Activated T-helper 9 cell treated with anti-CD3 and anti-CD28 coated beads, Interleukin-2, amount 50 U/mL, for 16 hours (primary cell): ENCODE data around the gene NTNG2.
A peak's percentile ranks its signal among the peaks of the same experiment; 100 is the strongest.

ENCODE experiments used
- DNase-seq: peaks from one replicate; pipeline ENCODE4 v3.0.0-alpha.2; 2020; ENCODE audit warnings: low read depth

The NTNG2 gene

DNA sequence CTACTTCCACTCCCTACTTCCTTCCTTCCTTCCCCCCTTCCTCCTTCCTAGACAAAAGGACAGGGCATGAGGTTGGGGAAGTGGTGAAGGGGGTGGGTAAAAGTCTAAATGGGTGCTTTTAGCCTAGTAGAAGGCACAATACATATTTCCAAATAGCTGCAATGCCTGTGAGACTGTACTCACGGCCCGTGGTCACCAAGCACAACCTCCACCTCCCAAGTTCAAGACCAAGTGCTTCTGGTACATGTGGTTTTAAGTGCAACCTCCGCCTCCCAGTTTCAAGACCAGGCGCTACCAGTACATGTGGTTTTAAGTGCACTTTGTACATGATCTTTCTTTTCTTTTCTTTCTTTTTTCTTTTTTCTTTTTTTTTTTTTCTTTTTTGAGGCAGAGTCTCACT, 14.5 kb upstream of the NTNG2 start:
- no peak for DNase-seq

DNA sequence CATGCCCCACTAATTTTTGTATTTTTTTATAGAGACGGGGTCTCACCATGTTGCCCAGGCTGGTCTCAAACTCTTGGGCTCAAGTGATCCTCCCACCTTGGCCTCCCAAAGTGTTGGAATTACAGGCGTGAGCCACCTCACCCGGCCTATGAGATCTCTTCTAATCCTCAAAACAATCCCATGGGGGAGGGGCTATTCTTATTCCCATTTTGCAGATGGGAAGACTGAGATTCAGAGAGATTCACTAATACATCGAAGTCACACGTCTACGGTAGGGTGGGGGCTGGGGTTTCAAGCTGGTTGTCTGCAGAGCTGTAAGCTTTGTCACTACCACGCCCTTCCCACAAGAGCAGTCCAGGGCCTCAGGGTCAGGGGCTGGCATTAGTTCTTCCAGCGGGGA, 14.0 kb upstream of the NTNG2 start:
- no peak for DNase-seq

DNA sequence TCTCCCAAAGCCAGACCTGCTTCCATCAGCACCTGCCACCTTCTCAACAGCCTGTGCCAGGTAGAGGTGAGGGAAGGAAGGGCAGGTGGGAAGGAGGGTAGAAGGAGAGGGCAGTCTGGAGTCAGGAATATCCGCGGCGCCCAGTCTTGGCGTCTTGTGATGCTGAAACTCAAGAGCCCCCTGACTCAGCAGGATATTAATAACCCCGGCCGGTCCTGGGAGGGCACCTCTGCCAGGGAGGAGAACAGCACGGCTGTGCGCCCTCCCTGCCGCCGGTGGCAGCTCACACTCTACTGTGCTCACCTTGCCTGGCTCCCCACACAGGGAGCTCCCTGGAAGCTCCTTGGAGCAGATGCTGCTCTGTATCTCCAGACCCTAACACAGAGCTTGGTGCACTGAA, 11.6 kb upstream of the NTNG2 start:
- DNase-seq: no peak

DNA sequence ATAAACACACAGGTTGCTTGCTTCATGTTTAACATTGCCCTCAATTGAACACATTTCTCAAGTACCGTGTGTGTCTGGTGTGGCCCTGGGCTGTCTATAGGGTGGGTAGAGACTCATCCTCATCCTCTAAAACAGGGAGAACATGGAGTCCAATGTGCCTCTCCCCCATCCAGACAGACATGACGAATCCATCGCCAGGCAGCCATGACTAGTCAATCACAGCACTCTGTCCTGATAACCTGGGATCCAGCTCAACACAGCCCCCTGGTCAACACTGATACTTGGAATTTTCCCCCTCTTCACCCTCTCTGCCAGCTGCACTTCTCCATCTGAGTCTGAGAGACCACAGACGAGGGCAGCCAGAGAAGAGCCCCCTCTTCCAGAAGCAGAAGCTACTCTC, 10.7 kb upstream of the NTNG2 start:
- DNase-seq: no peak

DNA sequence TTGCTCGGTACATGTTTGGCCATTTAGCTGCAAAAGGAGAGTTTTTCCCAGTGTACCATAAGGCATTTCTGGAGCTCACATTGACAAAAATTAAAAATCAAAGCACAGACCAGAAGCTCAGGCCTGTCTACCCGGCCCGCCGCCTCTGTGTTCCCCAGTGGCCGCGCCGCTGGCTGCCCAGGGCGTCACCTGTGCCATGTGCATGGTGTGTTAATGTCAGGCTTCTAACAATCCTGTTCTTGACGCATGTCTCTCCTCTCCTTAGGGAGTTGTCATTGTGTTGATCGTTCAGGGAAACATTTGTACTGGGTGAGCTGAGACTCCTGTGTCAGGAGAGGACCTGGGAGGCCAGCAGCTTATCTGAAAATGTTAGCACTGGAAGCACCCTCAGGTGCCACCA, 9.6 kb upstream of the NTNG2 start:
- no peak for DNase-seq

DNA sequence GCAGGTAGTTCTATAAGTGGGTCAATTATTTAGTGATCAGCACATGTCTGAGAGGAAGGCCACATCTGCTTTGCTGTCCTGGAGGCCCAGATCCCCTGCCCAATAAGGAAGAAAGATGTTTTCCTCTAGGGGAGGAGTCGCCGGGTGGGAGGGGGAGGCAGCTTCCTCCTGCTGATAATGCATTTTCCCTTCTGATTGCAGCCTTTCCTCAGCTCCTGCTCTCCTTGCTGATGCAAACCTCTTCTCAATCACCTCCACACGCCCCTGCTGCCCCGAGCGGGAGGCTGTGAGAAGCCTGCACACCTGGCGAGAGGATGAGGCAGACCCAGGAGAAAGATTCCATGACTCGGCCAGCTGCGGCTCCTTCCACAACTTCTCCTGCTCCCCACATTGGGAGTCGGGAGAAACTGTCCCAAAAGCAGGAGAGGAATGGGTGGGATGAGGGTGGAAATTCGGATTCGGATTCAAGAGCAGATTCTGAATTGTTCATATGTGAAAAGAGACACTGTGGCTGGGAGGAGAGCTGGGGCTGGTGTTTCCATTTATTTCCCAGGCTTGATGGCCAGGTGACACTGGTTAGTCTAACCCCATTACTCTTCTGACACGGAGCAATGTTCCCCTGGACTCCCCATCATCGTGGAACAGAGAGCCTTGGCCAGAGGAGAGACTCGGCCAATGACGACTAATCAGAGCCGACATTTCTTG, 6.8 kb upstream of the NTNG2 start:
- no peak for DNase-seq

DNA sequence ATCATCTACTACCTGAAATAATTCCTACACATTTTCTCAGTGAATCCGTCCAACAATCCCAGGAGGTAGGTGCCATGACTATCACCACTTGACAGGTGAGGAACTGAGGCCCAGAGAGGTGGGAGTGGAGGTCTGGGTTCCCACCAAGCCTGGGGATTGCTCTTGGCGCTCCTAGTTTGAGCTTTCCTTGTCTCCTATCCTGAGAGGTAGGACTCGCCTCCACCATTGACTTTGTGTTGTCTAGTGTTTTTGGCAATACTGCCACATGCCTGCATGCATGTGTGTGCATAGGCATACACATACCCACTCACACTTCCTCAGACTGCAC, 6.3 kb upstream of the NTNG2 start:
- no peak for DNase-seq

DNA sequence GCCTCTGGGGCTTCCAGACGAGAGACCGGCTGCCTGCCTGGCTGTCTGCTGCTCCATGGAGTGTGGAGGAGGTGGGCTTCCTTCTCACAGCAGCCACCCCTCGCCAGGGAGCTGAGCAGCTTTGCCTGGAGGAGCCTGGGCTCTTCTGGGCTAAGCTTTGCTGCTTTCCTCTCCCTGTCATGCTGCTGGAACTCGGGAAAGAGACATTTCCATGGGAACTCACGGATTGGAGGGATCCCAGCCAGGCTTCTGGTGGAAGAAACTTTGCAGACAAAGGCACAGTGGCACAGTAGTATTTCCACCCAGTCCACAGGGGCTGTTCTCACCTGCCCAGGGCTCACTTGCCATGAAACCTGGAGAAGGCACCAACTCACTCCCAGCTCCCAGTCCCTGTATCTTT, 5.6 kb upstream of the NTNG2 start:
- no peak for DNase-seq

DNA sequence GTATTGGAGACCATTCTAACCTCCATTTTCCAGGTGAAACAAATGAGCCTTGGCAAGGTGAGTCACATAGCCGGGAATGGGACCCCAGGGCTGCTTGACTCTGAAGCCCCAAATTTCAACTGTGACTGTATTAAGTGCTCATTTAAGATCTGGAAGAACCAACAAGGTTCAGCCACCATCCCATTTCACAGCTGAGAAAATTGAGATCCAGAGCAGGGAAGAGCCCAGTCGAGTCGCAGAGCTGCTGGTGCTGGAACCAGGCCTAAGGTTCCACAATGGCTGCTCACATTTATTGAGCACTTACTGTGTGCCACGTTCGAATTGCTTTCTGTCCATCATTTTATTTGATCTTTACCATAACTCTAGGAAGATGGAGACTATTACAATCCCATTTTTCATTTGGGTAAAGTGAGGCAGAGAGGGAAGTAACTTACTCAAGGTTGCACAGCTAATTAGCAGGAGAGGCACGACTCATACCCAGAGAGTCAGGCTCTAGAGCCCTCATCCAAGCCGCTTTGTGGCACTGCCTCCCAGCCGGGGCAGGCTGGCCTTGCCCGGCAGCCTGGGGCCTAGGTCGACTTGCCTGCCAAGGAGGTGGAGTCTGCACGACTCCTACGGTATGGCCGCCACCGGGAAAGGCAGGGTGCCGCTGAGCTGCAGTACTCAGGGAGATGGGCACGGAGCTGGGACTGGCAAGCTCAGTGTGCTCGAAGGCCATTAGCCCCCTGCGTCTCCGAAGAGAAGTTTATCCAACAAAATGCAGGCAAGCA, 4.3 kb upstream of the NTNG2 start:
- DNase-seq: no peak

DNA sequence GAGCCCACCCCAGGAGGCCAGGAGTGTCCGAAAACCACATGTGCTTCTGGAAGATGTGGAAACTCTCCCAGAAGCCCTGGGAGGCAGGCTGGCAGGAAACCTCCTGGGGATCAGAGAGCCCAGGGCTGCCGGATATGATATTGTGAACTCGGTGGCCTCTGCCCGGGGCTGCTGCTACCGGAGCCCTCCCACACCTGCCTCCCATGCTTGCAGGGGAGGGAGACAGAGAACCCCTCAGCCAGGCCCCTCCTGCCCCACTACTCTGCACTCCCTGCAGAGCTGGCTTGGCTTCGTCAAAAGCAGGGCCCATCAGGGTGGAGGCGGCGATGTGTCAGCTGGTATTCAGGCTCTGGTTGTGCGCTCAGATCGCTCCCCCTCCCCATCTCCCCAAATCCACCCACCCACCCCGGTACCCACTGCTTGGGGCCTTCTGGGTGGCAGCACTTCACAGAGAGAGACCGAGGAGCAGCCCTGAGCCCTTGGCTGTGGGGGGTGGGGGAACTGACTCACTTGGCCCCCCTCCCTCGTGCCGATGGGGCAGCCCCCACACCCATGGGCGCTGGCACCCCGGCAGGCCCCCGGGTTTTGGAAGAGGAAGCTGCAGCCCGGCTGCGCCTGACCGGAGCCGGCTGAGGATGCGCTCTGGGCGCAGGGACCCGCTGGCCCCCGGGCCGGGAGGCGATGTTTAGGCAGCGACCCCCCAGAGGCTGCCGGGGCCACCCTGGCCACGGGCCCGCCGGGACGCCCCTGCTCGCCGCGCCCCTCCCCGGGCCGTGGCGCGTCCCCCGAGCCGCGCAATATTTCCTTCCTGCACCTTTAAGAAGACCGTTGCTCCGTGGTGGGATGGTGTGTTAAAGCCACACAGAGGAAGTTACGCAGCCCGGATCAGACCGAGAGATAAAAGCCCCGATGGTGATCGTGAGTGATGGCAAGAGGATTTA, 786 bp upstream of the NTNG2 start:
- DNase-seq: no peak

DNA sequence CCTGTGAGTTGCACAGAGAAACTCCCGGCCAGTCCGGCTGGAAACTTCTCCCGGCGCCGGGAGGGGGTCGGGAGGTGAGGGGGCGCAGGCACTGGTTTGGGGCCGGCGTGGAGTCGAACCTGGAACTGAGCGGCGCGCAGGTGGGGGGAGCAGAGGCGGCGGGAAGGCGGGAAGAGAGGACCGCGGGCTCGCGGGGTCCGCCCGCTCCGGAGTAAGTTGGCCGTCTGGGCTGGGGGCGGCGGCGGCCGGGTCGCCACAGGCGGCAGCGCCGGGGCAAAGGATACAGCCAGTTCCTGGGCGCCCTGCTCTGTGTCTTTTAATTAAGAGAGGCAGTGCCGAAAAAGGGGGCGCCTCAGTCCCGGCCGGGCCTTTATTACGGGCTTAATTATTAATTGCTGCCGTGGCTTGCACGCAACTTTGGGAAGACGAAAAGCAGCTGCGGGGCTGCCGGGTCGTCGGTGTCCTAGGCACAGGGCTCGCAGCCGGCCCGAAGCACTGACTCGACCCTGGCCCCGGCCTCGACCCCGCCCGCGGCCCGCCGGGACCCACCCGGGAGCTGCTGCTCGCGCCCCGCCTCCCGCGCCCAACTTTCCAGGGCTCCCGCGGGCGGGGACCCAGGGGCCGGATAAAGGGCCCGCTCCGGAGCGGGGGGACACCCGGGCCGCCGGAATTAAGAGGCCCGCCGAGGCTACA, 1.1 kb downstream of the NTNG2 start:
- no peak for DNase-seq

DNA sequence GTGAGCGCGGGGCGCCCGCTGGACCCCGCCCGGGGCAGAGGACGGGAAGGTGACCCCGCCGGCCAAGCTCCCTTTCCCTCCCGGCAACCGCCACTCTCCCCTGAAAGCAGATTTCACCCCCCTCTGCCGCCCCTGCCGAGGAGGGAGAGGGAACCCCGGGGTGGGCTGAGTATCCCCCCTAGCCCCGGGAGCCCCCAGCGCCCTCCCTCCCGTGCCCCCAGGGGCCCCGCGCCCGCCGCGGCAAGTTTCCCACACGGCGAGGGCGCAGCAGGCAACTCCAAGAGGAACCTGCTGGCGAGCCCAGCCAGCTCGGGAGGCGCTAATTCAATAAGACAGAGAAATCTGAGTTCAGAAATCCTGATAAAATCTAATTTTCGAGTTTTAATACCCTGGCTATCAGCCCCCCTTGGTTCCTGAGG, 1.6 kb downstream of the NTNG2 start:
- no peak for DNase-seq

DNA sequence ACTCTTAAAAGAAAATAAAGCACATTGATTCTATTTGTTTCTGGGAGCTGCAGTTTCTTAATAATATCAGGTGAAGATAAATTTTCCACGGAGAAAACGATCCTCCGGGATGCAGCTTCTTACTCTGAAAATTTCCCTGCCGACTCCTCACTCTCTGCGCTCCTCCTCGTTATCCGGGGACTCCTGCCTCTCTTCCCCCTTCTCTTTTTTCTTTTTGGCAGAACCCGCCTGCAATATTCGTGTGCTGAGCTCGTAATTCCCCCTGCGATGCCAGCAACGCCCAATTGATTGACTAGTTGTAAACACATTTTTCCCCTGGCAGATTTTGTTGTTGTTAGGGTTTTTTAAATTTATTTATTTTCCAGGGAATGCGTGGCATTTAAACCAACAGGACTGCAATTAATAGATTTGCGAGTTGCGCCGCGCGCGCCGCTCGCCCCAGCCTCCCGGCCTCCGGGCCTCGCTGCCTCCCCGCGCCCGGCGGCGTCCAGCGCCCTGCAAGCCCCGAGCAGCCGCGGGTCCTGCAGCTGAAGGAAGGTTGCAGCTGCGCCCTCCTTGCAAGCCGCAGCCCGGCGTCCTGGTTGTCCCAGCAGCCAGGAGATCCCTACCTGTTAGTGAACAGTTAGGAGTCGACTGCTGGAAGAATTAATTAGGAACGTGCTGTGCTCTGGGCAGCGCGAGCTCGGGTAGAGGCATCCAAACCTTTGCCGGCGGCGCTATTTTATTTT, 2.2 kb downstream of the NTNG2 start:
- no peak for DNase-seq

DNA sequence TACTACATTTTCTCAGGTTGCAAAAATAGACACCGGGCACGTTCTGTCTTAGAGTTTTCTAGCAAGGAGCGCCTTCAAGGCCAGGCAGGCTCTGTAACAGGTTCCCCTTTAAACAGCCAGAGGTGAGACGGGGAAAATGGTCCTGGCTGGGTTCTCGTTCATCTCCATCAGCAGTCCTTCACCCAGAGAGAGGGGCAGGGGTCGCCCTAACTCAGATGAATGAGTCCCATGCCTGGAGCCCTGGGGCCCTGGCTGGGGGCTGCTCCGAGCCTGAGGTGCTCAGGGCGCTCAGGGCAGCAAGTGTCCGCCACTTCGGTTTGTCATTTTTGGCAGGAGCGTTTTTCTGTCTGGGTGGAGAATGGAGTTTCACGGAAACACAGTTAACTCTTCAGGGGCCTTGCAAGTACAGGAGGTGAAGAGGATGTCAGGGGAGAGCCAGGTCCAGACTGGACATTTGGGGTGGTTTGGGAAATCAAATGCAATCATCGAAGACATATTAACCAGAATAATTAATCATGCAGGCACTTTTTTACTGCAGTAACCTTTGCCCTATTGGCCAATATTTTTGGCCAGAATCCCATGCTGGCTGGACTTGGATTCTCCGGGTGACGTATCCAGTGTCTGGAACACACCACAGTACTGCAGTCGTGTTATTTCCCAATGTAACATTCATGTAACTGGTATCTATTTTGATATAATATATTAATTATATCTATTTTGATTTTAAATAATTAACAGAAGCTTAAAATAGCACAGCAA, 2.9 kb downstream of the NTNG2 start:
- DNase-seq: no peak

DNA sequence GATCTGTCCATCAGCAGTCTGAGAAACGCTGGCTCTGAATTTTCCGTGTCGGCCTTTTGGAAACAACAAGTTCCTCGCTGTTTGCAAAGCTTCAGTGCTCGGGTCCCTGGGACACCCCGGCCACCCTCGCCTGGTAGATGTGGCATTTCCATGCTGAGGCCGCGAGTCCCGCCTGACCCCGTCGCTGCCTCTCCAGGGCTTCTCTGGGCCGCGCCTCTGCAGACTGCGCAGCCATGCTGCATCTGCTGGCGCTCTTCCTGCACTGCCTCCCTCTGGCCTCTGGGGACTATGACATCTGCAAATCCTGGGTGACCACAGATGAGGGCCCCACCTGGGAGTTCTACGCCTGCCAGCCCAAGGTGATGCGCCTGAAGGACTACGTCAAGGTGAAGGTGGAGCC, 4.7 kb downstream of the NTNG2 start:
- no peak for DNase-seq

DNA sequence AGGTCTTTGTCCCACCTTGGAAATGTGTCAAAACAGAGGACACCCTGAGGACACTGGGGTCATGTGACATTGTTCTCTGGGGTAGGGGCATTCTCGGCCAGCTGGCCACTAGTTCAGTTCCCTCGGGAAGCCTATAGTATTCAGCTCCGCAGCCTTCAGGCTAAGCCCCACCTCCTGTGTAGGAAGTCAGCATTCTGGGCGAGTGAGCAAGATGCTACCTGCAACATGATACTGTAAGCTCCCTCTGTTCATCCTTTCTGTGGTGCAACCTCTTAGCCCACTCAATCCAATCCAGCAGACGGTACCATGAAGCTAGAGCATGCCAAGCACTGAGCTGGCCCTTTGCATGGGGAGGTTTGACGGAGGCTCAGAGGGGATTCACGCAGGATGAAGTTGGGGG, 5.3 kb downstream of the NTNG2 start:
- no peak for DNase-seq

DNA sequence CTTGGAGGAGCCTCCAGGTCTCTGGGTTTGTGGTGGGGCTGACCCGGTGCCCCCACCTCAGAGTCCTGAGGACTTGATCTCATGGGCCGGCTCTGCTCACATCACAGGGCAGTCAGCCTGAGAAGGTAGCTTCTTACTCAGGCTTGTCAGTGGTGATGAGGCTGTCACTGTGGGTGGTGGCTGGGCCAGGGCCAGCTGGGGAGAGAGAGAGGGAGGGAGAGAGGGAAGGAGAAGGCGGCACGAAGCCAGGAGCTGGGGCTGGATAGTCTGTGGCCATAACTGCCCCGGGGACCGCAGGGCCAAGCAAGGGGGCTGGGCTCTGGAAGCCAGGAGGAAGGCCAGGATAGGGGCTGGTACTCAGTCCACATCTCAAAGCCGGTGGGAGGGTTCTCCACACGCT, 6.5 kb downstream of the NTNG2 start:
- no peak for DNase-seq

DNA sequence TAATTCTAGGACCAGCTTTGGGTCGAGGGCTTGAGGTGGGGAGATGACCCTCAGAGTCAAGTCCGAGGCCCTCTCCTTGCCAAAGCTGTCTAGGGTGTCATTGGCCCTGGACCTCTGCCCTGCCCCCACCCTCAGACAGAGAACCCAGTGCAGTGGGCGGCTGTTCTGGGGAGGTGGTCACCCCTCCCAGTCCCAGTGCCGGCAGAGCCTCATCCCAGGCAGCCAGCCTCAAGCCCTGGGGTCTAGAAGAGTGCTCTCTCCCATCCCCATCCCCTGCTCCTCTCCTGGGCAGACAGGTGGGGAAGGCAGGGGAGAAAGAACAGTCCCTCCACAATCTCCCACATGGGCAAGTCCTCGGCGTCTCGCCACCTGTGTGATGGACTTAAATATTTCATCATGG, 7.0 kb downstream of the NTNG2 start:
- no peak for DNase-seq

DNA sequence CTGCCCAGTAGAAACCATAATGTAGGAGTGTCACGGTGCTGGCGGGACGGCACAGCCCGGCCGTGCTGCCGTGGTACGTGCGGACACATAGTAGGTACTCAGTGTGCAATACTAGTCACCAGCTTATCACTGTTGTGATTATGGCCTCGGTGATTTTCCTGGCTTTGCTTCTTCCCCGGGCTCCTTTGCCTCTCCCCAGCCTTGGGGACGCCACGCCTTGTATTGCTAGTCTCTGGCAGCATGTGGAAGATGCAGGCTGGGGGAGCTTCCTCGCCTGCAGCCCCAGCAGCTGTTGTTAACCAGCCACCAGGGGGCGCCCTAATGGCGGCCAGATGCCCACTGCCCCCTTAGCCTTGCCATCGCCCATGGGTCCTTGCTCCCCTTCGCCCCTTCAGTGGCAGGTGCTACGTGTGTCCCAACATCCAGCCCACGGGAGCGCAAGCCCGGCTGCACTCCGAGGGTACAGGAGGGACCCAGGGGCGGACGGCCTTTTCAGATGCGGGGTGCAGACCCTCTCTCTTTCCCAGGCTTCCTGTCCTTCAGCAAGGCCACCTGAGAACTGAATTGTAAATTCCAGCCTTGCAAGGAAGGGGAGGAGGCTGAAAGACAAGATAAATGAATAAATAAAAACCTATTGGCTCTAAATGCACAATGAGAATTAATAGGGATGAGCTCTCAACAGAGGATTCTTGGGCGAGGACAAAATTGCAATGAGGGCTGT, 8.0 kb downstream of the NTNG2 start:
- DNase-seq: peak; percentile 40

DNA sequence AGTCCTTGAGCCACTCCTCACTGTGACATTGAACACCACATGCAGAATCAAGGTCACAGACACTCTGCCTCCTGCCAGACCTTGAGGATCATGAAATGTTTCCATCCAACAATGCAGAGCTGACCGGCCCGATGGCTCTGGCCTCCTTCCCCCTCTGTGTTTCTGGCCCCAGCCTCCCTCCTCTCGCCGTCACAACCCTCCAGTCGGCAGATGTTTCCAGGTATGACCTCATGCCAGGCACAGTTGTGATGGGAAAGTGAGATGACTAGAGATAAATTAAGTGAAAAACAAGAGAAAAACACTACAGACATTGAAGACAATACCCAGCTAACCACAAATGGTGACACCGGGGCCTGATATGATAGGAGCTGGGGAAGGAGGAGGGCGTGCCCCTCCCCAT, 9.8 kb downstream of the NTNG2 start:
- no peak for DNase-seq
